Prostate gland (tissue), 2 donors: ENCODE results near the gene NXPH1. TPM values are rescaled to one million over a fixed set of nuclear protein-coding genes. Genes with fewer than 3 reads are reported as not detected.

Experiments
- DNase-seq: peaks from one replicate; pipeline ENCODE4 v3.0.0-alpha.2; 2019; ENCODE audit warnings: low spot score
- H3K27ac ChIP-seq, 2 donors: fragments of 200-600 bp; sonication (generic); 2 replicates each; pipeline ENCODE4 v1.5.1; 2017 to 2019
- H3K27me3 ChIP-seq: fragments of 200-600 bp; sonication (generic); replicated peaks from 2 replicates; pipeline ENCODE4 v1.5.1; 2019; ENCODE audit not compliant: insufficient read depth
- H3K36me3 ChIP-seq, 2 donors: fragments of 200-600 bp; sonication (generic); 1 replicate in 1 of 2; 2 replicates in 1 of 2; pipeline versions ENCODE4 v1.5.1 to v1.8.1; 2017 to 2019
- H3K4me1 ChIP-seq: fragments of 200-600 bp; sonication (generic); replicated peaks from 2 replicates; pipeline ENCODE4 v1.5.1; 2019
- H3K4me3 ChIP-seq, 2 donors: fragments of 200-600 bp; sonication (generic); 2 replicates each; pipeline ENCODE4 v1.5.1; 2017 to 2019
- H3K9me3 ChIP-seq: fragments of 200-600 bp; sonication (generic); 2 replicates; pipeline ENCODE4 v1.5.1; 2017
- CTCF ChIP-seq, 4 experiments: fragments of 200-600 bp in 2 of 4; fragments of 450-650 bp in 2 of 4; sonication (generic) in 2 of 4; IDR thresholded peaks; 1 replicate in 3 of 4; 2 replicates in 1 of 4; pipeline ENCODE4 v1.5.1; 2016 to 2019; ENCODE audit warnings: antibody characterized with exemption in 4 of 4, mild to moderate bottlenecking in 2 of 4, moderate library complexity in 2 of 4
- POLR2A ChIP-seq: fragments of 450-650 bp; IDR thresholded peaks from one replicate; pipeline ENCODE4 v1.6.1; 2016; ENCODE audit warnings: antibody characterized with exemption, mild to moderate bottlenecking
- POLR2AphosphoS5 ChIP-seq: sonication (generic); formaldehyde crosslinking; IDR thresholded peaks from one replicate; pipeline ENCODE4 v1.6.1; 2017; ENCODE audit warnings: antibody characterized with exemption
- WGBS: methylation state at CpG from one replicate; pipeline ENCODE4 v1.1.5; 2018; 5-methylcytosine and 5-hydroxymethylcytosine counted together
- intact Hi-C: fragments of 100-400 bp; cut with DNase I; formaldehyde crosslinking; loops from one replicate; pipeline ENCODE4 v1.14.2; 2022
- total RNA-seq, 2 donors: library from RNA; depleted of rRNA; stranded (reverse); fragments of >200 nt; gene quantifications; one replicate each; pipeline ENCODE4 v1.1.0, GENCODE V29; 2016

The NXPH1 gene
- total RNA-seq, 2 donors from 2014 or later, result not detected

DNA sequence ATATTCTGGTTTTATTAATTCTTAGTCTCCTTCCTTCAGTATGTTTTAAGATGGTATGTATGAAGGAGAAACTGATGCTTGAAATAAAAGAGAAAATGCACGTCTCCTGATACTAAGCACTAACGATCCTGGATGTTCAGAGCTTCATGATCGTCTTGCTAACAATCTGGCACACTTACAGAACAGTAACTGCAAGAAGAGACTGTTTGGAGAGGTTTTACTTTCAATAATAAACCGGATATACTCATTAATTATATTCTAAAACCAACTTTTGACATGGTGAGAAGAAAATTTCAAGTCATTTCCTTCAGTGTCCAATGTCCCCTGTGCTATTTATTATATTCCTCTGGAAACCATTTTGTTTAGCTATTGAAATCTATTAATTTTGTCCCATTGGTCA lies 251.0 kb downstream of the NXPH1 start:
- H3K4me3 ChIP-seq, result no peak overlapping the region
- 58% methylated on average over 4 of the region's 4 CpGs for WGBS
- no peaks in the 10 kb centered on the region for H3K4me1 ChIP-seq
- intact Hi-C loops, result no loop called here
- H3K36me3 ChIP-seq, result no peaks in the 10 kb centered on the region
- H3K27ac ChIP-seq, result no peak overlapping the region
- H3K27me3 ChIP-seq, result no peaks in the 10 kb centered on the region
- TF ChIP-seq CTCF (IDR thresholded peaks at IDR 0.05) (no peak), POLR2AphosphoS5 (no peak), POLR2A (no peak)
- H3K9me3 ChIP-seq, result no peaks in the 10 kb centered on the region
- DNase-seq, result no peak

DNA sequence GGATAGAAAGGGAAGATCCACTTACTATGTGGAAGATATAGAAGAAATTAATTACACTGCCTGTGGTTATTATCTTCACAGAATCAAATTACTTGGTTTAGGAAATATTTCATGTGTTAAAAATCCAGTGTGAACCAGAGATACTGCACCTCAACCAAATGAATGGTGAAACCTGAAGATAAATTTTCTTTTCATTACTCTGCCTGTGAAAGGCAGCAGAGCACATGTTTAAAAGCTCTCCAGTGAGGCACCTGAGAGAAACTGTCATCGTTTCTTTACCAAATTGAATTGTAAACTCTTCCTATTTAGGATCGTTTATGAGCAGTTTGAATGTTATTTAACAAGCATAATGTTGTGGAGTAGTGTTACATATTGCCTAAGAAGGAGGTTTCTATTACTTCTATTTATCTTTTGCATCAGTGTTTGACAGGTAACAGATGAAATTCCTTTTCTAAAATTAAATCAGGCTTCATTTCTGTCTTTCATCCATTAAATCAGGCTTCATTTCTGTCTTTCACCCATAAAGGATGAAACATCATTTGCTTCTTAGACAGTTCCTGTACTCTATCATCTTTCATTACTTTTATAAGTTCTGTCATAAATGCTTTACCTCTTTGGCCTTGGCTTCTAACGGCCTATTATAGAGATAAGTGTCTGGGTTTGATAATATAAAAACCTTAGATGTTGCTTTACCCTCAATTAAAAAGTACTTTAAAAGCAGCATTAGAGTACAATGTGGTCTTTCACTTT lies 266.6 kb downstream of the NXPH1 start:
- H3K4me3 ChIP-seq, result no peak overlapping the region
- no peak overlapping the region for H3K27ac ChIP-seq
- no peaks in the 10 kb centered on the region for H3K9me3 ChIP-seq
- TF ChIP-seq POLR2AphosphoS5, result no peak
- intact Hi-C loops, result no loop called here
- H3K27me3 ChIP-seq, result no peaks in the 10 kb centered on the region
- no peak for DNase-seq
- no peaks in the 10 kb centered on the region for H3K36me3 ChIP-seq
- H3K4me1 ChIP-seq, result no peaks in the 10 kb centered on the region
- 9% methylated on average over 3 of the region's 3 CpGs for WGBS

- no peaks in the 10 kb centered on the region for H3K27me3 ChIP-seq
- no peaks in the 10 kb centered on the region for H3K9me3 ChIP-seq
- no peak overlapping the region for H3K4me3 ChIP-seq
- H3K27ac ChIP-seq, result no peak overlapping the region
- no peaks in the 10 kb centered on the region for H3K4me1 ChIP-seq
- DNase-seq, result no peak
- TF ChIP-seq CTCF (IDR thresholded peaks at IDR 0.05), result no peak
- no peak for TF ChIP-seq POLR2AphosphoS5
- TF ChIP-seq POLR2A, result no peak
- intact Hi-C loops, result no loop called here
- H3K36me3 ChIP-seq, result no peaks in the 10 kb centered on the region
These were observed 269.4 kb downstream of the NXPH1 start for GRCh38 chr7:8702807-8703206.

- Histone ChIP-seq H3K9me3 (no peaks in the 10 kb centered on the region), H3K4me1 (no peaks in the 10 kb centered on the region), H3K27me3 (no peaks in the 10 kb centered on the region), H3K27ac (no peak overlapping the region), H3K4me3 (no peak overlapping the region), H3K36me3 (no peaks in the 10 kb centered on the region)
- DNase-seq, result no peak
- WGBS, result 35% methylated on average over 2 of the region's 2 CpGs
- intact Hi-C loops, result no loop called here
- no peak for TF ChIP-seq POLR2AphosphoS5
- no peak for TF ChIP-seq CTCF (IDR thresholded peaks at IDR 0.05)
- no peak for TF ChIP-seq POLR2A
These were observed 276.7 kb downstream of the NXPH1 start for GRCh38 chr7:8710124-8710523.

DNA sequence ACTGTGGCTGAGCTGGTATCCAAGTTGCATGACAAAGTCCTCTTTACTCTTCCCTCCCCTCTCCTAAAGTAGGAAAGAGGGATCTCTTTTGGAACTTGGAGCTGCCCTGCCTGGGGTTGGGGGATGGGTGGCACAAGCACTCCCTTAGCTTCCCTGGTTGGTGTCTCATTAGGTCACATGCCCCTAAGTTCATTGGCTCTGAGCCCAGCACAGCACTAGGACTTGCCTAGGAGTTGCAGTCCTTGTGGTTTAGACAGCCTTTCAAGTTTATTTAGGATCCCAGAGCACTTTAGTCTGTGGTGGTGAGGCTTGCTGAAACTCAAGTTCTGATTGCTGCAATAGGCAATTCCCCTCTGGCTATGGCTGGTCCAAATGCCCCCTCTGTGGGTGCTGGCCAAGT lies 281.4 kb downstream of the NXPH1 start:
- intact Hi-C loops, result no loop called here

More for the DNA sequence above, 281.4 kb downstream of the NXPH1 start:
- H3K4me3 ChIP-seq, result no peak overlapping the region
- no peaks in the 10 kb centered on the region for H3K9me3 ChIP-seq
- TF ChIP-seq POLR2AphosphoS5, result no peak
- TF ChIP-seq POLR2A, result no peak
- TF ChIP-seq CTCF (IDR thresholded peaks at IDR 0.05), result no peak
- H3K27ac ChIP-seq, result no peak overlapping the region
- DNase-seq, result no peak
- no peaks in the 10 kb centered on the region for H3K36me3 ChIP-seq
- H3K4me1 ChIP-seq, result no peaks in the 10 kb centered on the region
- H3K27me3 ChIP-seq, result no peaks in the 10 kb centered on the region
